ENCODE results near the gene LCK. TPM values are rescaled to one million over a fixed set of nuclear protein-coding genes. Genes with fewer than 3 reads are reported as not detected.

The LCK gene
- total RNA-seq: 10 to 100 TPM in 1 of 2 donors, 1 to 10 TPM in 1; 3.7 to 24.7 TPM

- no peaks in the 10 kb centered on the region for H3K27me3 ChIP-seq
- TF ChIP-seq CTCF (IDR thresholded peaks at IDR 0.05): no peak
- H3K9ac ChIP-seq (ENCODE audit: low read depth in 2 of 2, low read length in 2 of 2): peak within 1 kb of the TSS; percentile 51 to 63
- peak within 1 kb of the TSS; percentile 68 for H3K27ac ChIP-seq
- H3K9me3 ChIP-seq: no peaks in the 10 kb centered on the region
- peak within 1 kb of the TSS; percentile 10 for H3K4me3 ChIP-seq
- H3K36me3 ChIP-seq: no peaks in the 10 kb centered on the region
- no peak for DNase-seq
- intact Hi-C loops (cut with DNase I): no loop called here
- peaks cover 10% of the 10 kb centered on the region for H3K4me1 ChIP-seq
These were observed at the start of gene LCK for GRCh38 chr1:32250893-32251716. LCK (plus strand) TSS chr1:32251265; CDS start chr1:32274330, 23,065 bp downstream.

GRCh38 chr1:32204943-32205361 lies 46.1 kb upstream of the LCK start:
- intact Hi-C loops (cut with DNase I): no loop called here
- Histone ChIP-seq H3K27ac (no peak overlapping the region), H3K27me3 (no peaks in the 10 kb centered on the region), H3K36me3 (no peaks in the 10 kb centered on the region), H3K9ac (ENCODE audit: low read depth in 2 of 2, low read length in 2 of 2) (peak overlapping the region; percentile 88 to 98), H3K4me1 (peaks cover 14% of the 10 kb centered on the region), H3K4me3 (peak overlapping the region; percentile 72), H3K9me3 (no peaks in the 10 kb centered on the region)
- no peak for TF ChIP-seq CTCF (IDR thresholded peaks at IDR 0.05)
- peak; percentile 46 for DNase-seq

- Histone ChIP-seq H3K4me3 (peak within 1 kb of the TSS; percentile 72), H3K4me1 (peaks cover 14% of the 10 kb centered on the region), H3K27me3 (no peaks in the 10 kb centered on the region), H3K9ac (ENCODE audit: low read depth in 2 of 2, low read length in 2 of 2) (peak within 1 kb of the TSS; percentile 88 to 98), H3K27ac (no peak within 1 kb of the TSS), H3K36me3 (no peaks in the 10 kb centered on the region), H3K9me3 (no peaks in the 10 kb centered on the region)
- TF ChIP-seq CTCF (IDR thresholded peaks at IDR 0.05): no peak
- intact Hi-C loops (cut with DNase I): no loop called here
- DNase-seq: peak; percentile 91
These were observed 45.4 kb upstream of the LCK start, which contains the start of gene IQCC for GRCh38 chr1:32205401-32206370. IQCC (plus strand) TSS chr1:32205671; CDS start chr1:32205682, 11 bp downstream.

GRCh38 chr1:32208469-32208868 lies 42.6 kb upstream of the LCK start:
- Histone ChIP-seq H3K27me3 (no peaks in the 10 kb centered on the region), H3K27ac (peak overlapping the region; percentile 37), H3K36me3 (no peaks in the 10 kb centered on the region), H3K4me3 (no peak overlapping the region), H3K9ac (ENCODE audit: low read depth in 2 of 2, low read length in 2 of 2) (peak overlapping the region in 1 of 2 donors; percentile 69), H3K4me1 (peaks cover 11% of the 10 kb centered on the region), H3K9me3 (no peaks in the 10 kb centered on the region)
- TF ChIP-seq CTCF (IDR thresholded peaks at IDR 0.05): no peak
- DNase-seq: no peak
- intact Hi-C loops (cut with DNase I): no loop called here

- peak within 1 kb of the TSS; percentile 37 for H3K27ac ChIP-seq
- DNase-seq: peak; percentile 97
- intact Hi-C loops (cut with DNase I): no loop called here
These were observed 42.2 kb upstream of the LCK start, which contains the start of gene DCDC2B for GRCh38 chr1:32208891-32209328. DCDC2B (plus strand) TSS chr1:32209089; CDS start chr1:32209094, 5 bp downstream.

More at GRCh38 chr1:32208891-32209328, 42.2 kb upstream of the LCK start, which contains the start of gene DCDC2B:
- peak within 1 kb of the TSS in 1 of 2 donors; percentile 69 for H3K9ac ChIP-seq (ENCODE audit: low read depth in 2 of 2, low read length in 2 of 2)
- no peaks in the 10 kb centered on the region for H3K9me3 ChIP-seq
- H3K4me1 ChIP-seq: peaks cover 11% of the 10 kb centered on the region
- H3K36me3 ChIP-seq: no peaks in the 10 kb centered on the region
- no peaks in the 10 kb centered on the region for H3K27me3 ChIP-seq
- TF ChIP-seq CTCF (IDR thresholded peaks at IDR 0.05): no peak
- H3K4me3 ChIP-seq: no peak within 1 kb of the TSS

All from colonic mucosa (tissue), 4 donors.